Colon (tissue), 2 donors: ENCODE results near the gene PFDN2.
"Not testable (repeated sequence)": the region's sequence is repeated elsewhere in the genome, so short reads cannot be mapped to it uniquely, and the experiment has no call there.

ENCODE experiments used
- FAIRE-seq: peaks from 2 replicates; lab custom pipeline; 2012; peaks lifted over from hg19 to GRCh38; lab: Jason Lieb, UNC
- donor health status: control.
- donor health status: control.

PFDN2 gene

GRCh38 chr1:161080441-161081405 is 37.1 kb downstream of the PFDN2 start:
- no peak for FAIRE-seq

- FAIRE-seq: no peak
Measured at GRCh38 chr1:161079436-161080110, 38.3 kb downstream of the PFDN2 start.

- FAIRE-seq: no peak
Measured at GRCh38 chr1:161077426-161077825, 40.4 kb downstream of the PFDN2 start.

- no peak for FAIRE-seq
Measured at GRCh38 chr1:161076410-161076809, 41.4 kb downstream of the PFDN2 start.

- no peak for FAIRE-seq
Measured at GRCh38 chr1:161074676-161075368, 43.0 kb downstream of the PFDN2 start.

GRCh38 chr1:161073474-161074121 is 44.2 kb downstream of the PFDN2 start:
- FAIRE-seq: no peak

GRCh38 chr1:161072751-161073449 is 44.9 kb downstream of the PFDN2 start:
- FAIRE-seq: no peak

- no peak for FAIRE-seq
Measured at GRCh38 chr1:161071886-161072371, 45.9 kb downstream of the PFDN2 start.

GRCh38 chr1:161070761-161071160 is 47.1 kb downstream of the PFDN2 start:
- no peak for FAIRE-seq

- no peak for FAIRE-seq
Measured at GRCh38 chr1:161069731-161070270, 48.0 kb downstream of the PFDN2 start, which contains the start of gene ARHGAP30. TSS of gene ARHGAP30 (minus strand) at chr1:161069891. CDS start at chr1:161069624, 267 bp downstream.

- FAIRE-seq: no peak
Measured at GRCh38 chr1:161069241-161069640, 48.6 kb downstream of the PFDN2 start.

GRCh38 chr1:161068306-161069234 is 49.3 kb downstream of the PFDN2 start:
- FAIRE-seq: no peak

- no peak for FAIRE-seq
Measured at GRCh38 chr1:161066694-161067093, 51.1 kb downstream of the PFDN2 start.

GRCh38 chr1:161065681-161066080 is 52.2 kb downstream of the PFDN2 start:
- not testable (repeated sequence) for FAIRE-seq

- not testable (repeated sequence) for FAIRE-seq
Measured at GRCh38 chr1:161063936-161064335, 53.9 kb downstream of the PFDN2 start.

GRCh38 chr1:161061419-161061818 is 56.4 kb downstream of the PFDN2 start:
- FAIRE-seq: no peak

GRCh38 chr1:161059293-161059692 is 58.5 kb downstream of the PFDN2 start:
- FAIRE-seq: no peak

- no peak for FAIRE-seq
Measured at GRCh38 chr1:161054805-161055204, 63.0 kb downstream of the PFDN2 start.

GRCh38 chr1:161054232-161054631 is 63.6 kb downstream of the PFDN2 start:
- no peak for FAIRE-seq

GRCh38 chr1:161052899-161053298 is 64.9 kb downstream of the PFDN2 start:
- no peak for FAIRE-seq
